Epidermal melanocyte (primary cell): ENCODE measurements around the gene PNPLA8.
"Not testable (repeated sequence)": the region's sequence is repeated elsewhere in the genome, so short reads cannot be mapped to it uniquely, and the experiment has no call there.

ENCODE experiments used
- DNase-seq: peaks from one replicate; pipeline ENCODE4 v3.0.0; 2011; ENCODE audit warnings: low spot score; ENCODE audit not compliant: insufficient read length

The PNPLA8 gene

GRCh38 chr7:108468246-108468645 is 57.7 kb downstream of the PNPLA8 start:
- no peak for DNase-seq

- no peak for DNase-seq
These were observed 58.5 kb downstream of the PNPLA8 start for GRCh38 chr7:108467391-108467790.

GRCh38 chr7:108466322-108466721 is 59.6 kb downstream of the PNPLA8 start:
- not testable (repeated sequence) for DNase-seq

GRCh38 chr7:108464743-108465142 is 61.2 kb downstream of the PNPLA8 start:
- no peak for DNase-seq

GRCh38 chr7:108463613-108464012 is 62.3 kb downstream of the PNPLA8 start:
- no peak for DNase-seq

GRCh38 chr7:108461840-108462239 is 64.1 kb downstream of the PNPLA8 start:
- no peak for DNase-seq

- no peak for DNase-seq
These were observed 65.0 kb downstream of the PNPLA8 start for GRCh38 chr7:108460964-108461363.

- peak; percentile 37 for DNase-seq
These were observed 65.9 kb downstream of the PNPLA8 start for GRCh38 chr7:108459922-108460551.

GRCh38 chr7:108457871-108458270 is 68.1 kb downstream of the PNPLA8 start:
- DNase-seq = no peak

- no peak for DNase-seq
These were observed 68.9 kb downstream of the PNPLA8 start for GRCh38 chr7:108456845-108457540.

GRCh38 chr7:108455998-108456677 is 69.8 kb downstream of the PNPLA8 start, which contains the start of gene NRCAM:
Gene NRCAM, minus strand, starts transcription at chr7:108456436. Its CDS starts 216,372 bp downstream, at chr7:108240064.
- DNase-seq = peak; percentile 71

- no peak for DNase-seq
These were observed 70.4 kb downstream of the PNPLA8 start for GRCh38 chr7:108455551-108455997.

GRCh38 chr7:108454674-108455550 is 71.0 kb downstream of the PNPLA8 start:
- peak; percentile 55 for DNase-seq

- DNase-seq = no peak
These were observed 71.6 kb downstream of the PNPLA8 start for GRCh38 chr7:108454317-108454673.

- no peak for DNase-seq
These were observed 72.6 kb downstream of the PNPLA8 start for GRCh38 chr7:108453320-108453719.

GRCh38 chr7:108452707-108453106 is 73.2 kb downstream of the PNPLA8 start:
- DNase-seq = peak; percentile 37

- DNase-seq = no peak
These were observed 74.6 kb downstream of the PNPLA8 start for GRCh38 chr7:108451296-108451848.

- no peak for DNase-seq
These were observed 75.8 kb downstream of the PNPLA8 start for GRCh38 chr7:108450160-108450559.

- DNase-seq = no peak
These were observed 76.4 kb downstream of the PNPLA8 start for GRCh38 chr7:108449521-108449920.

GRCh38 chr7:108448584-108449505 is 77.1 kb downstream of the PNPLA8 start:
- DNase-seq = no peak
